Kasumi-1 (cell line): ENCODE results near the gene NSF.
"Not testable (repeated sequence)": the region's sequence is repeated elsewhere in the genome, so short reads cannot be mapped to it uniquely, and the experiment has no call there.

Source experiments
- DNase-seq, 2 experiments: peaks; one replicate each; lab custom pipeline; 2025; lab: John Stamatoyannopoulos, UW

The NSF gene

DNA sequence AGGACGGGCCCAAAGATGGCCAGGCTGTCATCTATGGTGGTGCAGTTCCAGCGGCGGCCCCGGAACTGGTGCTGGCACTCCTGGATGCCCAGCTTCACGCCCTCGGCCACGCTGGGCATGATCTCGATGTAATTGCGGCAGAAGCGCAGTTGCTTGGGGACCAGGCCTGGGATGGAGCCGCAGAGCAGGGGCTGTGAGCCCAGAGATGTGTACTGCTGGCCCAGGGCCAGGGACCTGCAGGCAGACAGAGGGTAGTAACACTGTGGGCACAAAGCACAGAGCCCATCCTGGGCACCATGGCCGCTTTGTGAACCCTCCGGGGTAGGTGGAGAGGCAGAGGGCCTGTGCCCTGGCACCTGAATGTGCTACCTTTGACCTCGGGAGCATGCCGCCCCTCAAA lies 183.2 kb downstream of the NSF start:
- no peak for DNase-seq

DNA sequence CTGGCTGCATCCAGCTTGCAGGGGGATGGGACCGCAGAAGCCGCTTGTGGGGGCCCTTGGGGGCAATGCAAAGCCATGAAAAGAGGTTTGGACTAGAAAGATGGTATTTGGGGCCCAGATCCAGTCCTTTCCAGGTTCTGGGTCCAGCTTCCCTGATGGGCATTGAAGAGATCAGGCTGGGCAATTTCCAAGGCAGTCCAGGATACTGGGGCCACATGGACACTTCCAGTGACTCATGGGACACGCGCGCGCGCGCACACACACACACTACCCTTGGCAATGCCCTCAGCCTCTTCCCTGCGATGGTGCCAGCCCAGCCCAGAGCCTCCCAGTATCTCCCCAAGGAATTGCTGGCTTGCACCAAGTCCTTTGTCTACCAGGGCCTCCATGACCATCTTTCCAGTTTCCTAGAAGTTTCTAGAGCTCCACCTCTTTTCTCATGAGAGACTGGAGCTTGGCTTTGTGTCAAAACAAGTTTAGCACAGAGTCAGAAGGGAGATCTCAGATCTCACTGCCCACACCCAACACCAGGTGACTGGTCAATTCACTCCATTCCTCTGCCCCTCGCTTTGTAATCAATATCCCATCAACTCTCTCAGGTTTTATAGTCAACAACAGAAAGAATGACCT lies 183.8 kb downstream of the NSF start:
- DNase-seq, result no peak

DNA sequence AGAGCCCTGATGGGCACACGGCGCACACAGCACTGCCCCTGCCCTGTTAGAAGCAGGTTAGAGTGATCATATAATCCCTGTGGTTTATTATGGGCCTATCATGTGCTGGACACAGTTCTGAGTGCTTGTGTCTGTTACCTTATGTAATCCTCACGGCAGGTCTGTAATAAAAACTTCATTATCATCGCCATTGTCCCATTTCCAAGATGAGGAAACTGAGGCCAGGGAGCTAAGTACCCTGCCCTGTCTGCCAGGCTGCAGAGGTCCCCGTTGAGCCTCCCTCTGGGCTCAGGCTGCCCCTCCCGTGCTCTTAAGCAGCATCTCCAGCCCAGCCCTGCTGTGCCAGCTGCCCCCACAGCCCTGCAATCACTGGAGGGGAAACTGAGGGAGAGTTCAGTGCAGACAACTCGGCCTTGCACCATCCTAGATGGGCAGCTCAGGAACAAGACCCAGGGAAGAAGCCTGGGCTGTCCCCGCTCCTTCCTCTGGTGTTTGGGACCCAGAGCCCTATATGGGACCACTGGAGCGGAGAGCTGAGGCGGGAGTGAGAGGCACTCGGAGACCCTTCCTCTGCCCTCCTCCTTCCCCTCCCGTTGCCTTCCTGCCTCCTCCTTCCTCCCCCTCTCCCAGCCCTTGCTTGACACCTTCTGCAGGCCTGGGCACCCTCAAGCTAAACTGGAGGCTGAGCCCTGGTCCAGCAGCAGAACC lies 186.0 kb downstream of the NSF start:
- DNase-seq, result no peak

DNA sequence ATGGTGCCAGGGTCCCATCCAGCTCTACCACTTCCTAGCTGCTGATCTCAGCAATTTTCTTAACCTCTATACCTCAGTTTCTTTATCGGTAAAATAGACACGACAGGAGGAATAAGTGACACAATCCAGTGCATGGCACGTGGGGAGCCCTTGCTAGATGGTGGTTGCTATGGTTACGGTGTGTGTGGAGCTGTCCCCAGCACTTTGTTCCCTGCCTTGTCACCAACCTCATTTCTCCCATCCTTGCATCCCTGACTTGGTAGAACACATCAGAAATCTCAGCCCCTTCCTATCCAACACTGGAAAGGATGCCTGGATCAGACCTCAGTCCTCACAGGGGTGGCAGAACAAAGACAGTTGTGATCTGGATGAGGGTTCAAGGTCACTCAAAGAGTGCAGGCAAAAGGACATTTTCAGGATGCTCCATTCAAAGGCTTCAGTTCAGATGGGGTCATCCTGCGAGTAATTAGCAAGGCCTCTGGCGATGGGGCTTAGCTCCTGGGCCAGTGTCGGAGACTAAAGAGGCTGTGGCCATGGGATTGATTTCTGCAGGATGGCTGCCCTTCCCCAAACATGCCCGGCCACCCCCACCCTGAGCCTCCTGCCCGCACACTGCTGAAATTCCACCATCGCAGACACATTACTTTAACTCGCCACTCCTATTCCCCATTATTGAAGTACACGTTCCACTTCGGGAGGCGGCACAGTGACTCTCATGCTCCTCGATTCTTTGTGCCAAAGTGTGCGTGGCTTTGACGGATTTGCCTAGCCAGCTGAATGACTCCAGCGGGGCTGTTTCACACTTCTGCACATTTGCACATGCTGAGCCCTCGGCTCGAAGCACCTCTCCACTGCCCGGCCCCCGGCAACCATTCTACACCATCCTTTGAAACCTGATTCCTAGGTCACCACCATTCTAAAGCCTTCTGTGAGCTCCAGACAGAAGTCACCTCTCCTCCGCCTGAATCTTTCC lies 187.8 kb downstream of the NSF start:
- DNase-seq, result peak; percentile 17 to 25

DNA sequence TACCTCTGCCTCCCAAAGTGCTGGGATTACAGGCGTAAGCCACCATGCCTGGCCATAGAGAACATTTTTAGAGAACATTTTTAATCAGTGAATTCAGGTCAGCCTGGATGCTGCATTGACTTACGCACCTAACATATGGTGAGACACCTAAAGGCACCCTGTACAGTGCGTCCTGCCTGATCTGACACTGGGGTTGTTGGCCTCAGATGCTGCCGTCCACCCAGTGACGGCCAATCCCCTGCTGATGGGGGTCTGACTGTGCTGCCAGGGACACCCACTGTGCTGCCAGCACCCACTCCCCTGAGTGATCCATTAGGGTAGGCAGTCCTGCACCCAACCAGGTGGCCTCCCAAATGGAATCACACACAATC lies 189.5 kb downstream of the NSF start:
- DNase-seq, result no peak

DNA sequence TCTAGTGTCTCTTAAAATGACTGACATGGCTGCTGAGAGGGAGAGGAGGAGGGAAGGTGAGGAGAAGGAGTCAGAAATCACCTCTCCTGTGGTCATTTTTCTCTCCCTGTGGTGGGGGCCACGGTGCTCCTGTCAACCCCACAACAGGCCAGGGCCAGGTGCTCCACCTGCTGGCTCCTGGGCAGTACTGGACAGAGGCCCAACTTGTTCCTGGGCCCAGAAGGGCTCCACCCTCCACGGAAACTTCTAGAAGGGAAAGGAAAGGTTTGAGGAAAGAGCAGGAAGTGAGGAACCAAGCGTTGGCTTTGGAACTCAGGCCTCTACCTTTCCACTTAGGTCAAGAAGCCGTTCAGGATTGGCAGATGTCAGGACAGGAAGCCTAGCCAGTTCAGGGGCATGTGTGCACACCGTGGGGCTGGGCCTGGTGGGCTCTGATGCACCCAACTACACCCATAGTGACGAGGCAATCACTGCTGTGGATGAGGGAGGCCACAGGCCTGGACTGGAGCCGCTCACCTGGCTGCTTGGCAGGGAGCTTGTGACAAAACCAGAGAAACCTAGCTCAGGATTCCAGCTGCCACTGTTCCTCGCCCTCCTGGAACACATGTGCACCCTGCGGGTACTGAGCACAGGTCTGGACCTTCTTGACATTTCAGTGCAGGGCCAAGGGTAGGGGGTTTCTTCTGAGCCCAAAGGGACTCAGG lies 191.9 kb downstream of the NSF start:
- DNase-seq, result no peak

DNA sequence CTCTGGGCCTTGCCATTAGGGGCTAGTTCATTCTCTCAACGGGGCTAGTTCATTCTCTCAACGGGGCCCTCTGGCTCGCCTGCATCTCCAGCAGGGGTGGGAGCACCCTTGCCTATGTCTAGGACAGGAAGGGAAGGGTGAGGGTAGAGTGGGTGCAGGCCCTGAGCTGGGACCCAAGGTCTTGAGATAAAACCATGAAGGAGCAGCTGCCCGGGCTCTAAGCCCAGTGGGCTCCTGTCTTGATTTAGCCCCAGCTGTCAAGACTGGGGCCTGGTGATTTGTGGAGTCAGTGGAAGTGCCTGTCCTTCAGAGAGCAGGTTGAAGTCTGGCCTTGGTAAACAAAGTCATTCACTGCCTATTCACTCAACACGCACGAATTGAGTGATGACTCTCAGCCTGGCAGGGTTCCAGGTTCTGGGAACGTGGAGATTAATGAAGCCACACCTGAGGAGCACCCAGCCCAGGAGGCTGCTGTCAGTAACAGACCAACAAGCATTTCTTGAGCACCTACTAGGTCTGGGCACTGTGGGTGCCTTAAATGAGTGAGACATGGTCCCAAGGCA lies 192.6 kb downstream of the NSF start:
- no peak for DNase-seq

DNA sequence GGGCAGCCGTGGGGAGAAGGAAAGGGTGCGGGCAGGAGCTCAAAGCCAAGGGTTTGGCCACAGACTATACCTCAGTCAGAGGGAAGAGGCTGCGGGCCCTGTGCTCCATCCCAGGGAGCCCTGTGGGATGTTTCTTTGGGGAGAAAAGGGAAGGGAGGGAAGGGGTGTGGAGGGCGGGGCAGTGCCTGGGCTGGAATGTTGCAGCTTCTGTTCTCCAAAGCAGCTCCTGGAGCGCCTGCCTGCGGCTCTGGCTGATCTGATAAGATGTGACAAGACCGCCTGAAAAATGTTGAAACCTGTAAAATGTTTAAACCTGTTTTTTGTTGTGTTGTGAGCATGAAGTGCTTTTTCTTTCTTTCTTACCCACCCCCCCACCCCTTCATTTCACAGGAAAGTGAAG lies 195.2 kb downstream of the NSF start:
- no peak for DNase-seq

DNA sequence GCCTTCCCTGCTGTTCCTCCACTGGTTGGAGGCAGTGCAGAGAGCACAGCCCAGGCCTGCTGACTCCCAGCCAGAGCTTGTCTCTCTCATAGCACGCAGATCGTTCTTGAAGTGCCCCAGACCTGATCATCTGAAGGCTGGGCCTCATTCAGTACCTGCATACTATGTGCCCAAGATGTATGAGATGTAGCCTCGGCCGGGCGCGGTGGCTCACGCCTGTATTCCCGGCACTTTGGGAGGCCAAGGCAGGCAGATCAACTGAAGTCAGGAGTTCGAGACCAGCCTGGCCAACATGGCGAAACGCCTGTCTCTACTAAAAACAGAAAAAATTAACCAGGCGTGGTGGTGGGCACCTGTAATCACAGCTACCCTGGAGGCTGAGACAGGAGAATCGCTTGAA lies 197.0 kb downstream of the NSF start:
- DNase-seq, result no peak

DNA sequence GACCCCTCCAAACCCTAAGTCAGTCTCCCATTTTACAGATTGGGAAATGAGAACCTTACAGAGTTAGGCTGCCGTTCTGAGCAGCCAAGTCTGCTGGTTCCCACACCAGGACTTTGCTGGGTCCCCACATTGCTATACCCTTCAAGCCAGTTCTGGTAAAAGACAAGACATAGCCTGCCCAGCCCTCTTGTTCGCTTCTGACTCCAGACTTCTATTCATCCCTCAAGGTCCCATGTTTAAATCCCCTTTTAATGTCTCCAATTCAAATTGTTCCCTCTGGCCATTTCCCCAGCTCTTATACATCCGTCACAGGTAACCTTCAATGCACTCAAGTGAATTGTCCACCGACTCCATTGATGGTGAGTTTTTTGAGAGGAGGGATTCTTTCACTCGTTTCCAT lies 197.8 kb downstream of the NSF start:
- no peak for DNase-seq

DNA sequence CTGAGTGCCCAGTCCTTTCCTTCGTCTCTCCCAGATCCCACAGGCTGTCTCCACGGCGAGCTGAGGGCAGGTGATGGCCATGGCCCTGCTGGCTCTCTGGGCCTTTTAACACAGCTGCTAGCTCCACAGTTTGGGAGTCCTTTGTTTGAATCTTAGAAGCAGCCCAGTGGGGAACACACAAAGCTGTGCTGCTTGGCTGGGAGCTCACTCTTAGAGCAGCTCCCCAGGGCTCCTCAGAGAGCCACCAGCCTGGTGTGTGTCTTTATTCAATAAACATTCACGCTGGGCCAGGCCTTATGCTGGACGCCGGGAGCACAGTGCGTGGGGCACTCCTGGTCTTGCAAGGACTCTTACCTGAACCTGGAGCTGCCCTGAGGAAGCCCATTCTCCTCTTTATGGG lies 198.3 kb downstream of the NSF start:
- no peak for DNase-seq

DNA sequence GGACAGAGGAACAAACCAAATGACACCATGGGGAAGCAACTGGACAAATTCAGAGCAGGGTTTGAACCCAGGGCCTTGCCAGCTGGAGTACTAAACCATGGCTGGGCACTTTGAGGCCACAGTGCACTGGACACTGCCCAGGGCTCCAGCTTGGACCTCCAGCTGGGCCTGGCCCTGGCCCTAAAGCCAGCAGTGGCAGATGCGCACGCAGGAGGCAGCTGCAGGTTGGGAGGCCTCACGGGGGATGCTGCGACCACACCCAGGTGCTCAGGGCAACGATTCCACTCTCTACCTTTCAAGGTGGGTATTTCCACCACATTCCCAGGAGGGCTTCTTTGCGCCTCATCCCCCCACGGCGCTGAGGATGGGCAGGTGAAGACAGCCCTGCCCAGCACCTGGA lies 199.1 kb downstream of the NSF start:
- DNase-seq, result no peak

DNA sequence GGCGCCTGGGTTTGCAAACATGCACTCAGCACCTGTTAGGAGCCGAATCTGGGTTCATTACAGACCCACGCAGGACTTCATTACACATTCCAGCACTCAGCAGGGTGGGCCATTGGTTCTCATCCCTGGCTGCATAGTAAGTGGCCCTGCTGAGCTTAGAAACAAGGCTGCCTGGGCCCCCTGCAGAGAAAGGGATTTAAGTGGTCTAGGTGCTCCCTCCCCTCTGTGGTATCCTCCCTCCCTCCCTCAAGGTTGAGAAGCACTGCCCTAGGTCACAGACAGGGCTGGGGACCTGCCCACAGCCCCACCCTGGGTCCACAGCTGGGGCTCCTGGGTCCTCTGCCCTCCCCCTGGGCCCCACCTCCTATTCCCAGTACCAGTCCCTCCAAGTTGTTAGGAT lies 199.7 kb downstream of the NSF start:
- no peak for DNase-seq

DNA sequence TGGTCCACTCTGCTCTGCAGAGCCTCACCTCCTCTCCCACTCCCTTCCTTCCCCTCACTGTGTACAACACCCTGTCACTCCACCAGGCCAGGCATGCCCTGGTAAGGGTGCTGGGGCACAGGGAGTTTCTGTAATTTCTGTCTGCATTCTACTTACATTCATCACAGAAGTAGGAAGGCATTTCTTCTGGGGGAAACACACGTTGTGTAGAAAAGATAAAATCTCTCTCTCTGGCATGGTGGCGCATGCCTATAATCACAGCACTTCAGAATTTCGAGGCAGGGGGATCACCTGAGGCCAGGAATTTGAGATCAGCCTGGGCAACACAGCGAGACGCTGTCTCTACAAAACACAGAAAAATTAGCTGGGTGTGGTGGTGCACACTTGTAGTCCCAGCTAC lies 201.1 kb downstream of the NSF start:
- DNase-seq, result no peak

DNA sequence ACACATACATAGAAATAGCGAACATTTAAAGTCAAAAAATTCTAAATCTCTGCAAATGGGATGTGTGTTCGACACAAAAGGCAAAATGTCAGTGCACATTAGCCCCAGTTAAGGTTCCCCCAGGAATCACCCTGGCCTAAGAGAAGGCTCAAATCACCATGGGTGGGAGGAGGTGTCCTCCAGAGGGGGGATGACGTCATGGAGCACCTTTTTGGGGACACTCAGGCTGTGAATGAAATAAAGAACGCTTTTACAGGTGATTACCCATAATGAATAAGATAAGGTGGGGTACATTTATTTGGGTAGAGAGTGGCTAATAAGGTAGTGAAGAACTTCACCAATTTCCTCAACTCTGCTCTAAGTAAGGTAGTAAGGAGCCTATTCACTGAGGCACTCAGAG lies 201.6 kb downstream of the NSF start:
- no peak for DNase-seq

DNA sequence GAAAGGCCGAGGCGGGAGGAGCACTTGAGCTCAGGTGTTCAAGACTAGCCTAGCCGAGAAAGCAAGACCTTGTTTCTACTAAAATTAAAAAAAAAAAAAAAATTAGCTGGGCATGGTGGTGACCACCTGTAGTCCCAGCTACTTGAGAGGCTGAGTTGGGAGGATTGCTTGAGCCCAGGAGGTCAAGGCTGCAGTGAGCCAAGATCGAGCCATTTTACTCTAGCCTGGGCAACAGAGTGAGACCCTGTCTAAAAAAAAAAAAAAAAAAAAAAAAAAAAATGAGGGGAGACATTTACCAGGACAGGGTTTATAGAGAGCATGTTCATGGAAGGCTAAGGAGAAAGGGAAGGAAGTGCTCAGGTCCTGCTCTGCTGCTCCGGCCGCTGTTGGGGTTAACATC lies 202.6 kb downstream of the NSF start:
- DNase-seq, result not testable (repeated sequence)

DNA sequence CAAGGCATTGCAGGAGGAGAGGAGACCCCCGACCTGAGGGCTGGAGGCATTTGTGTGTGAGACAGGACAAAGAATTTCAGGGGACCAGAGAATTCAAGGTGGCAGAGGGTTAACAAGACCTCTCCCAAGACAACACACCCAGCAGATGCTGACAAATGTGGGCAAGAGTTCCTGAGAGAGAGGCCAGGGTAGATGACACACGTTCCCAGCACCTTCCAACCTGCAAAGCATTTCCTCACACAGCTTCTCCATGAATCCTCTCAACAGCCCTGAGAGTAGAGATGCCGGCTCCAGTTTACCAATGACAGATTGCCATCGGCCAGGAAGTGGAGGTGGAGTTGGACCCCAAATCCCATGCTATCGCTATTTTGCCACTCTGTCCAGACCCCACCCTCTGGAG lies 203.1 kb downstream of the NSF start:
- no peak for DNase-seq

DNA sequence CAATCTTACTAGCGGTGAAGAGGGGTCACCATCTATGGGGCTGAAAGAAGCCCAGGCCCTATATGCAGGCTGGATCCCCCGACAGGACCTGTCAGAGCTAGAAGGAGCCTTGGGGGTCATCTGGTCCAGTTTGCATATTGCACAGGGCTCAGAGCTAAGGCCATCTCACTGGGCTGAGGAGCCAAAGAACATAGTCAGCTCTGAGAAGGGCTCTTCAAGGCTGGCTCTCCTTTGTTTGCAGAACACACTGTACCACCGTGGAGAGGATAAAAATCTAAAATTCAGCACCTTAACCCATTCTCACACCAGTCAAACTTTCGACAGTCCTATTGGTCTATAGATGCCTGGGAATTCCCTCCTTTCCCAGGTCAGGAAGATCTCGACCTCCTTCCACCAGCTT lies 203.8 kb downstream of the NSF start:
- DNase-seq, result no peak

DNA sequence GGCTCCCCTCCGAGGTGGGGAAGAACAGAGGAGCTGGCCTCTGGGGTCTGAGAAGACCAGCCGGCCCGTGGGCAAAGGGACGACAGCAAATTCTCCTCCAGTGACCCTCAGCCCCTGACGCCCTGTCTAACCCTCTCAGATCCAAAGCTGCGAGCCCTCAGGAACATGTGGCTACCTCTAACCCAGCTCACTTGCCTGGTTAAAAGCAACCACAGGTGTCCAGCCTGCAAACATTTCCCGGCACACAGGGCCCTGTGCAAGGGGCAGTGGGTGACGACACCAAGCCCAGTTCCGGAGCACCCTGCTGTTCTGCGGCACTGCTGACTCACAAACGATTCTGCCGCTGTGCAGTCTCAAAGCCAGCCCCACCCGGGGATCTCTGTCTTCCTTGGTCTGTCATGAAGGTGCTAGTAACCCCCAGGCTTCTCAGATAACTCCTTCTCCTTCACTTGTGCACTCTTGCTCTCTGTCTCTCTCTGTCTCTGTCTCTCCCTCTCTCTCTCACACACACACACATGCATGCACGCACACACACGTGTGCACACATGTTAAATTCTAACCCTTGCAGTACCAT lies 205.0 kb downstream of the NSF start:
- no peak for DNase-seq

DNA sequence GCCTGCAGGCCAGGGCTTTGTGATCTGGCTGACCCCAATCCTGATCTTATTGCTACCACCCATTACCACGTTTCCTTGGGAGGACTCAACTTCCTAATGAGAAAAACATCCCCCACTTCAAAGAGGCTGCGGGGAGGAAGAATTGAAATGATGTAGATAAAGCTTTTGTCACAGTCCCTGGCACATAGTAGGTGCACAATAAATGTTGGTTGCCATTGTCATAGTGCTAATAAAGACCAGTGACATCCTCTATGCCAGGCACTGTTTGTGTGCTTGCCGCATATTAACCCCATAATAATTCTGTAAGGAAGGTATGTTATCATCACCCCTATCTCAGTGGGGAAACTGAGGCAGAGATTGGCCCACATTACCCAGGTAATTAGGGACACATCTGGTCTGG lies 205.6 kb downstream of the NSF start:
- no peak for DNase-seq

DNA sequence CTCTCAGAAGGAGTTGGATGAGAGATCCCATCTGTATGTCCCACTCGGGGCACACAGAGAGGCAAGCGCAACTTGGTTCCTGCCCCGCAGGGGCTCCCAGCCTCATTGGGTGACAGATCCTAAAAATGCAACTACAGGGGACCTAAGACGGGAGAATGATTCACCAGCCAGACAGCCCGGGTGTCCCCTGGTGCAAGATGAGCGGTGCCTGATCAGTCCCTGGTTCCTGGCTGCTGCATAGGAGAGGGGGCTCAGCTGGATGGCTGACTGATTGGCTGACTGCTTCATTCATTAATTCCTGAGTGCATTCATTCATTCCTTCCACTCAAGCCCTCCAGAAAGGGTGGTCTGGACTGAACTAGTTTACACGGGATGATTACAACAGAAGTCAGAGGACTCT lies 206.1 kb downstream of the NSF start:
- no peak for DNase-seq
